CD4-positive, alpha-beta T cell treated with Interleukin-17A for 1 hour (primary cell): ENCODE data around the gene HAGHL.

Experiments
- DNase-seq: peaks from one replicate; pipeline ENCODE4 v3.0.0-alpha.2; 2020

HAGHL gene, protein sequence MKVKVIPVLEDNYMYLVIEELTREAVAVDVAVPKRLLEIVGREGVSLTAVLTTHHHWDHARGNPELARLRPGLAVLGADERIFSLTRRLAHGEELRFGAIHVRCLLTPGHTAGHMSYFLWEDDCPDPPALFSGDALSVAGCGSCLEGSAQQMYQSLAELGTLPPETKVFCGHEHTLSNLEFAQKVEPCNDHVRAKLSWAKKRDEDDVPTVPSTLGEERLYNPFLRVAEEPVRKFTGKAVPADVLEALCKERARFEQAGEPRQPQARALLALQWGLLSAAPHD

DNA sequence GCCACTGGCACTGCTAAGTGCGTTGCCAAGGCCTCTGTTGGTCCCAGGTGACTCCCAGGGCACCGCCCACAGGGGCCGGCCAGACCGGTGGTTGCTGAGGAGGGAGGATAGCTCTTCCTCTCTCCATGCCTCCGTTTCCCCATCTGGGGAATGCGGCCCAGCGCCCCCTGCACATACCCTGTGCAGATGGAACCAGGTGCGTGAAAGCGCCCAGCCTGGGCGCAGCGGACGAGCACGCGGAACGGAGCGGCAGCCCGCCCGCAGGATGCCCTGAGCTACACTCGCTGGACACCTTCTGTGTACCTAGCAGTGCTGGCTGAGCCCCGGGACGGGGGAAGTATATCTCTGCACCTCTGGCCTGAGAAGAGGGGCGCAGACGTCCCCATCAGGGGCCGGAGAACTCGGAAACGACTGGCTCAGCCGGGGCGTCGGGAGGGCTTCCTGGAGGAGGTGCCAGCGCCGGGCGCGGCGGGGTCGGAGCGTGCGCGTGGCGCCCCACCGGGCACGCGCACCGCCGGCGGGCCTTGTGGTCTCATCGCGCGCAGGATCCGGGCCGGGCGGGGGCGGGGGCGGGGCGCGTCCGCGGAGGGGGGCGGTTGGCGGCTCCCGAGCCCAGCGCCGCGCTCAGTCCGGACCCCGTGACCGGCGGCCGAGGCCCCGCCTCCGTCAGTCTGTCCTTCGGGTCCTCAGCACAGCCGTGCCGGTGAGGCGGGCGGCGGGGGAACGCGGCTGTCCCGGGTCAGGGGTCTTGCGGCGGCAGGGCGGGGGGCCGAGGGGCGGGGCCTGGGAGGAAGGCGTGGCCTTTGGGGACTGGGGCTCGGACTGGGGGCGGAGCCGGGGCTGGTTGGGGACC, at the start of gene HAGHL, which contains the start of gene CCDC78:
Gene HAGHL, plus strand, starts transcription at position 669 of the 853 bp plus-strand sequence. CDS start 404 bp downstream, outside the sequence.
Gene CCDC78, minus strand, starts transcription at position 6 of the 853 bp plus-strand sequence. CDS start 76 bp downstream, outside the sequence.
- peak; percentile 75 for DNase-seq

DNA sequence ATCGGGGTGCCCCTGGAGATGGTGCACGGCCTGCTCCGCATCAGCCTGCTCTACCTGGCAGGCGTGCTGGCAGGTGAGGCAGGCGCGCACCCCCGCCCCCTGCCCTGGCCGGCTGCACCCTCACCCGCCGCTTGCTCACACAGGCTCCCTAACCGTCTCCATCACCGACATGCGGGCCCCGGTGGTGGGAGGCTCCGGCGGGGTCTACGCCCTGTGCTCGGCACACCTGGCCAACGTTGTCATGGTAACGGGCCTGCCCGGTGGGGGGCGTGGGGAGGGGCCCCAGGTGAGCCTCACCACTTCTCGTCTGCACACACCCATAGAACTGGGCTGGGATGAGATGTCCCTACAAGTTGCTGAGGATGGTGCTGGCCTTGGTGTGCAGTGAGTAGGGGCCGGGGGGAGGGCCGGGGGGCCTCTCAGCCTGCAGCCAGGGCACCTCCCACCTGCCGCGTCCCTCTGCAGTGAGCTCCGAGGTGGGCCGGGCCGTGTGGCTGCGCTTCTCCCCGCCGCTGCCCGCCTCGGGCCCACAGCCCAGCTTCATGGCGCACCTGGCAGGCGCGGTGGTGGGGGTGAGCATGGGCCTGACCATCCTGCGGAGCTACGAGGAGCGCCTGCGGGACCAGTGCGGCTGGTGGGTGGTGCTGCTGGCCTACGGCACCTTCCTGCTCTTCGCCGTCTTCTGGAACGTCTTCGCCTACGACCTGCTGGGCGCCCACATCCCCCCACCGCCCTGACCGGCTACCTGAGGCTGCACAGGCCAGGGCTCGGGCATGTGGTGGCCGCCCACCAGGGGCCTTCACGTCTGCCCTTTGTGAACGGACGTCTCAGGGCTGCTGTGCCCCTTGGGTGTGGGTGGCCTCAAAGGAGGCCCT, 49.4 kb upstream of the HAGHL start:
- DNase-seq, result no peak

GRCh38 chr16:678209-678857, 48.6 kb upstream of the HAGHL start:
- DNase-seq, result no peak

DNA sequence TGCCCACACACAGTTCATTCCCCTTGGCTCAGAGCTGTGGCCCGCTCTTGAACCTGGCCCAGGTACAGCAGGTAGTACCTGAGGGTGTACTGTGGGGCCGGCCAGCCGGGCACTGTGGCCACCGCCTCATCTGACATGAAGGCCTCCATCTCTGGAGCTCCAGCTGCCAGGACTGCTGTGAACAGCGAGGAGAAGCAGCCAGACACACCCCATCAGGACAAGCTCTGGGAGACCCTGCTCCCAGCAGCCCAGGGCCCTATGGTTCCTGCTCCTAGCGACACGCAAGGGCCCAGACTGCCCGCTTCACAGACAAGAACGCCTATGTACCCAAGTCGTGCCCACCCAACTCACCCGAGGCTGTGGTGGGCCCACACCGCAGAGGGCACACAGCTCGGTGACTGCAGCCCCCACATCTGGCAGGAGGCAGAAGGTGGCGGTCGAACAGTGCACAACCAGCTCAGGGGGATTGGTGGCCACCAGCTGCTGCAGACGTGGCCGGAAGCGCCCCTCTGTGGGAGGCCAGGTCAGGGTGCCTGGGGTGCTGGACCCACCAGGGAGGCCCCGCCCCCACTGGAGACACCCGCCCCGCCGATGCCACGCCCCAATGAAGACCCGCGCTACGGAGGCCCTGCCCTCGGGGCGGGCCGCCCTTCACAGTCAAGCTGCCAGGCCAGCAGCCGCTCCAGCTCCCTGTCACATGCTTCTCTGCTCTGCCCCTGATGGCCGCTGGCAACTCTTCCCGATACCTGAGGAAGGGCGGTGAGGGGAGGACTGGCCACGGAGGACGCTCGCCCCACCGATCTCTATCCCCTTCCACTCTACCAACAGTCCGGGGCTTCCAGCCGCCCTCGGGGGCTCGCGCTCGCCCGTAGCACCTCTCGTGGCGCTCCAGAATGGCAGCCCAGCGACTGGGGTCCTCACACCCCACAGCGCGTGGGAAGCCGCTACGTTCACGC, 47.8 kb upstream of the HAGHL start:
- peak; percentile 63 for DNase-seq

DNA sequence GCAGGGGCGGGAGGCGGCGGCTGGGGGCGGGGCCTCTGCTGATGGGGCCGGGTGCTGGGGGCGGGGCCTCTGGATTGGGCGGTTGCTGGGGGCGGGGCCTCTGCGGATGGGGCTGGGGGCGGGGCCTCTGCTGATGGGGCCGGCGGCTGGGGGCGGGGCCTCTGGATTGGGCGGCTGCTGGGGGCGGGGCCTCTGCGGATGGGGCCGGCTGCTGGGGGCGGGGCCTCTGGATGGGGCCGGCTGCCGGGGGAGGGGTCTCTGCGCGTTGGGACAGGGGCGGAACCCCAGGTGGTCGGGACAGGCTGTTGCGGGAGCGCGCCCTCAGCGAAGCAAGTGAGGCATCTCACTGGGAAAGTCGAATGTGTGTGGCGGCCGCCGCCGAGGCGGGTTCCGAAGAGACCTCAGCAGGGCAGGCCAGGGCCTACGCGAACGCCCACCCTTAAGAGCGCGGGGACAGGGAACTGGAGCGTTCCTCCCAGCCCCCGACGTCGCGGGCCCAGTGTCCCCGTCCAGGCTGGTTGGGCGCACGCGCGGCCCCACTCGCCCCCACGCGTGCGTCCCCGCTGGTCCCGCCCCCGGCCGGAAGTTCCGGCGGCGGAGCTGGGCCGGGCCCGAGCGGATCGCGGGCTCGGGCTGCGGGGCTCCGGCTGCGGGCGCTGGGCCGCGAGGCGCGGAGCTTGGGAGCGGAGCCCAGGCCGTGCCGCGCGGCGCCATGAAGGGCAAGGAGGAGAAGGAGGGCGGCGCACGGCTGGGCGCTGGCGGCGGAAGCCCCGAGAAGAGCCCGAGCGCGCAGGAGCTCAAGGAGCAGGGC, 46.9 kb upstream of the HAGHL start, which contains the start of gene STUB1:
Gene STUB1, plus strand, starts transcription at position 597 of the 811 bp plus-strand sequence. Its CDS starts 116 bp downstream, at position 713.
- peak; percentile 91 for DNase-seq

GRCh38 chr16:680625-680945, 46.3 kb upstream of the HAGHL start:
- no peak for DNase-seq

- no peak for DNase-seq
Measured at GRCh38 chr16:680967-681745, 45.8 kb upstream of the HAGHL start.

GRCh38 chr16:681746-682427, 45.0 kb upstream of the HAGHL start:
- no peak for DNase-seq

DNA sequence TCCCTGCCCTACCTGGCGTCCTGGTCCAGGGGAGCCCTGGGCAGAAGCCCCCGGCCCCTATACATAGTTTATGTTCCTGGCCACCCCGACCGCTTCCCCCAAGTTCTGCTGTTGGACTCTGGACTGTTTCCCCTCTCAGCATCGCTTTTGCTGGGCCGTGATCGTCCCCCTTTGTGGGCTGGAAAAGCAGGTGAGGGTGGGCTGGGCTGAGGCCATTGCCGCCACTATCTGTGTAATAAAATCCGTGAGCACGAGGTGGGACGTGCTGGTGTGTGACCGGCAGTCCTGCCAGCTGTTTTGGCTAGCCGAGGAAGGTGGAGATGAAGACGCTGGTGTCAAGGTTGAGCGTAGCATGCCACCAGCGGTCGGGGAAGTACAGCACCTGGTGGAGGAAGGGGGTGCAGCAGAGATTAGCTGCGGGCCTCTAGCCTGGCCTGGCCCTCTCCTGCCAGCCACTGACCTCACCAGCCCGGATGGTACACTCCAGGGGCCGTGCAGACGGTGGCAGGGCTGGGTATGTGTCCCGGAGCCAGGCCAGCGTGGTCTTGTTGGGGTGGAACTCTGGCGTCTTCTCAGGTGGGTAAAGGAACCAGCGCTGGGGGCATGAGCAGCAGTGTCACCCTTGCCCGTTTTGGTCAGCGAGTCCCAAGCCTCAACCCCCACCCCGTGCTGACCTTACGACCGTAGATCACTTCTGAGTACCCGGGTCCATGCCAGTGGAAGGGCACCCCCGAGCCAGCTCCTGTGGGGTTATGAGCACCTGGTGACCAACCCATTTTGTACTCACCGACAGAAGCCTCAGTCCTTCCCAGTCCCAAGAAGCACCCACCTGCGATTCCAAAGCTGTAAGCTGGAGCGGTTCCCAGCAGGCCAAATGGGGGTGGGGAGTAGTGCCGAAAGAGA, 44.2 kb upstream of the HAGHL start:
- no peak for DNase-seq

DNA sequence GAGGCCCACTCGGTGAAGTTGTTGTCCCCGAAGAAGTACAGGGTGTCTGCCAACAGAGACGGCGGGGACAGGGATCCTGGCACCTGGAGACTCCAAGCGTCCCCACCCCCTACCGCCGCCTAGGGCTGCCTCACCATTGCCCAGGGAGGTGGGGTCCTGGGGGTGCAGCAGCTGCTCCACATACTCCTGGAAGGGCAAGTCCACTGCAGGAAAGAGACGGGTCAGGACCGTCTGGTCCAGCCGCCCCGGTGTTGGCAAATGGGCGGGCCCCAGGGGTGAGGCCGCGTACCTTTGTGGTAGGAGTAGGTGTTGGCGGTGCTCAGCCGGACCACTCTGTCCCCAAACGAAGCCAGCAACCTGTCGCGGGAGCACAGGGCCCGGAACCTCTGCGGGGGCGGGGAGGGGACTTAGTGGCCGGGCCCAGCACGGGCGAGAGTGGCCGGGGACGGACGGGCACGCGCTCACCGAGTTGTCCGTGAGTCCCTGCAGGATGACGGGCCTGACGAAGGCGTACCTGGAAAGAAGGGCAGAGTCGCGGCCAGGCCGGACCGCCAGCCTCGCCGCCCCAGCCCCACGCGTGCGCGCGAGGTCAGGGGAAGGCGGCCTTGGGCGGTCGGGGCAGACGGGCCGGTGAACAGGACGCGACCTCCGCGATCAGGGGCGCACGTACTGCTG, 43.4 kb upstream of the HAGHL start:
- DNase-seq, result no peak

- DNase-seq, result peak; percentile 98
Measured at GRCh38 chr16:684071-684794, 42.7 kb upstream of the HAGHL start, which contains the start of gene JMJD8. JMJD8 (minus strand) TSS chr16:684334; CDS start chr16:684319, 15 bp downstream.

DNA sequence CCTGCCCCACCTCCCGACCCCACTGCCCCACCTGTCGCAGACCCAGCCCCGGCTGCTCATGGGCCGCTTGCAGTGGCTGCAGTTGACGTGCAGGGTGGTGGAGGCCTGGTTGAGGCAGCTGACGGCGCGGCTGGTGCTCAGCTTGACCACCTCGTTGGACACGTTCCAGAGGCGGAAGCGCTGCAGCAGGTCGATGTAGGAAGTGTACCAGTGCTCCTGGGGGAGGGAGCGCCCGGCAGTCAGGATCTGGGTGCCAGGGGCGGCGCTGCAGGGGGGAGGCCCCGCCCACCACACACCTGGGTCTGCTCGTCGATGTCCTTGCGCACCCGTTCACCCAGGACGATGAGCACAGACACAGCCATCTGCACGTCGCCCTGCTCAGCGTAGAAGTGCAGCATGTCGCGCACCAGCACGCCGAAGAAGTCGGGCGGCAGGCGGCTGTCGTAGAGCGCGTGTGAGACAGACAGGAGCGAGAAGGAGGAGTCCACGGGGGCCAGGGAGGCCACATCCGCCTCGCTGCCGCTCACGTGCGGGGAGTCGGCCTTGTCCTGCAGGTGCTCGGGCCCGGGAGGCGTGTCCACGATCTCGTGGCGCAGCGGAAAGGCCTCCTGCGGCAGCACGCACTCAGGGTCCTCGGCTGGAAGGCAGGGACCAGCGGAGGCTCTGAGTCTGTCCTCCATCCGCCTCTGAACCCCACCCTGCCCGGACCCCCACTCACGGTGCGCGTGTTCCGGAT, 41.8 kb upstream of the HAGHL start:
- DNase-seq, result no peak

- DNase-seq, result no peak
Measured at GRCh38 chr16:685967-686366, 40.9 kb upstream of the HAGHL start.

DNA sequence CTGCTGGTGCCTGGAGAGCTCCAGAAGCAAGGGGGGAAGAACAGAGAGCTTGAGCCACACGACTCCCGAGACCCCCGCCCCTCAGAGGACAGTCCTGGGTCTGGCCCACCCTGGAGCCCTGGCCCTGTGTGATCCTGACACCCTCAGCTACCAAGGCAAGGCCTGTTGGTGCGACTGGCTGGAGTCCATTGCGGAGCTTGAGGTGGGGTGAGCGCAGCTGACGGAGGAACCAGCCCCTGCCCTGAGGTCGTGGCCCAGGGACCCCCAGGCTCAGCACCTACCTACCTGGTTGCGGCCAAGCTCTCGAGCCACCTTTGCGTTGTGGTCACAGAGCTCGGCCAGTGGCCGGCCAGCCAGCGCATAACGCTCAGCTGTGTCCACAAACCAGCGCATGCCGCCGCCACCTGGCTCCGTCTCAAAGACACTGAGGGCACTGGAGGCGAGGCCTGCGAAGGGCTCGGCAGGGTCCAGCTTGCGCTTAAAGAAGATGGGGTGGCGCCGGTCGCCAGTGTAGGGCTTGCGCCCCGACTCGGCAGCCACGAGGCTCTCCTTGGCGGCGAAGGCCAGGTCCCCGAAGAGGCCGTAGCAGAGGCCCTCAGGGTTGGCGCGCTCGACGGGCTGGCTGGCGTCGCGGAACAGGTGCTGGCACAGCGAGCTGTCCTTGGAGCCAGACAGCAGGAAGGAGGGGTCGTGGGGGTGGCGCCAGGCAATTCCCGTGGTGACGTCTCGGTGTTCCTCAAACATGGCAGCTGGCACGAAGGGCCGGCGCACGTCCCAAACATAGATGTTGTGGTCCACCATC, 40.2 kb upstream of the HAGHL start:
- no peak for DNase-seq

- DNase-seq, result no peak
Measured at GRCh38 chr16:687499-687898, 39.4 kb upstream of the HAGHL start.
